ENCODE data around the gene TMEM8B. TPM values are rescaled to one million over a fixed set of nuclear protein-coding genes. Genes with fewer than 3 reads are reported as not detected.

The TMEM8B gene
- total RNA-seq, 4 donors from 2014 or later: 6.7 to 43.3 (median 14.6) TPM

GRCh38 chr9:35903049-35903448 is 74.0 kb downstream of the TMEM8B start:
- no peak overlapping the region for H3K27ac ChIP-seq
- peaks cover 17 to 23% of the 10 kb centered on the region in 2 donors for H3K4me1 ChIP-seq
- DNase-seq: no peak
- intact Hi-C loops (cut with DNase I; ENCODE audit: low total_unique reads): loop anchor here (5.0 kb wide), 1 partner anchor 44 kb away; no protein-coding TSS in a partner anchor
- H3K27me3 ChIP-seq: no peaks in the 10 kb centered on the region
- TF ChIP-seq CTCF (IDR thresholded peaks at IDR 0.05) (peak; percentile 65 to 86 (median 83)), POLR2A (IDR thresholded peaks at IDR 0.05) (no peak)
- no peaks in the 10 kb centered on the region for H3K36me3 ChIP-seq
- H3K4me3 ChIP-seq: no peak overlapping the region
- H3K9me3 ChIP-seq: no peaks in the 10 kb centered on the region

- peaks cover 28 to 32% of the 10 kb centered on the region in 2 donors for H3K4me1 ChIP-seq
Observed at GRCh38 chr9:35904338-35904737, 75.3 kb downstream of the TMEM8B start.

GRCh38 chr9:35905051-35905781 is 76.2 kb downstream of the TMEM8B start:
- intact Hi-C loops (cut with DNase I; ENCODE audit: low total_unique reads): no loop called here
- DNase-seq: no peak

More at GRCh38 chr9:35904338-35904737, 75.3 kb downstream of the TMEM8B start:
- no peak for TF ChIP-seq CTCF (IDR thresholded peaks at IDR 0.05)
- no peak for DNase-seq
- H3K27ac ChIP-seq: peak overlapping the region; percentile 94 to 95
- H3K27me3 ChIP-seq: no peaks in the 10 kb centered on the region
- no peaks in the 10 kb centered on the region for H3K36me3 ChIP-seq
- H3K9me3 ChIP-seq: no peaks in the 10 kb centered on the region
- intact Hi-C loops (cut with DNase I; ENCODE audit: low total_unique reads): loop anchor here (5.0 kb wide), 1 partner anchor 43 kb away; no protein-coding TSS in a partner anchor
- no peak overlapping the region for H3K4me3 ChIP-seq

GRCh38 chr9:35905912-35906679 is 77.1 kb downstream of the TMEM8B start, which contains the start of gene HRCT1:
Gene HRCT1 (plus strand): TSS chr9:35906202. CDS start chr9:35906288, 86 bp downstream.
- Histone ChIP-seq H3K4me1 (peaks cover 29 to 47% of the 10 kb centered on the region in 2 donors), H3K36me3 (no peaks in the 10 kb centered on the region), H3K9me3 (no peaks in the 10 kb centered on the region), H3K4me3 (peak within 1 kb of the TSS in 1 of 2 donors; percentile 15), H3K27ac (peak within 1 kb of the TSS; percentile 94 to 95), H3K27me3 (no peaks in the 10 kb centered on the region)
- TF ChIP-seq CTCF (IDR thresholded peaks at IDR 0.05): no peak
- TF ChIP-seq POLR2A (IDR thresholded peaks at IDR 0.05): peak in 1 of 2 donors; percentile 16
- intact Hi-C loops (cut with DNase I; ENCODE audit: low total_unique reads): no loop called here
- DNase-seq: peak; percentile 90

More at GRCh38 chr9:35905051-35905781, 76.2 kb downstream of the TMEM8B start:
- Histone ChIP-seq H3K27ac (peak overlapping the region; percentile 94 to 95), H3K36me3 (no peaks in the 10 kb centered on the region), H3K4me3 (no peak overlapping the region), H3K9me3 (no peaks in the 10 kb centered on the region), H3K27me3 (no peaks in the 10 kb centered on the region), H3K4me1 (peaks cover 29 to 41% of the 10 kb centered on the region in 2 donors)
- TF ChIP-seq POLR2A (IDR thresholded peaks at IDR 0.05): no peak
- TF ChIP-seq CTCF (IDR thresholded peaks at IDR 0.05): no peak
